GM18511 (cell line): ENCODE results near the gene DPYSL5.
"Not testable (repeated sequence)": the region's sequence is repeated elsewhere in the genome, so short reads cannot be mapped to it uniquely, and the experiment has no call there.

Experiments
- ATAC-seq: cut with Tn5 transposase; IDR thresholded peaks from one replicate; pipeline ENCODE4 v1.9.1; 2021; ENCODE audit warnings: mild to moderate bottlenecking, moderate library complexity; ENCODE audit not compliant: unreplicated experiment

DPYSL5 gene

GRCh38 chr2:26922405-26923188 is 74.7 kb downstream of the DPYSL5 start:
- no peak for ATAC-seq

GRCh38 chr2:26923189-26923466 is 75.2 kb downstream of the DPYSL5 start:
- not testable (repeated sequence) for ATAC-seq

- ATAC-seq, result no peak
Measured at GRCh38 chr2:26924731-26925099, 76.8 kb downstream of the DPYSL5 start.

- ATAC-seq, result no peak
Measured at GRCh38 chr2:26925100-26925791, 77.3 kb downstream of the DPYSL5 start.

- no peak for ATAC-seq
Measured at GRCh38 chr2:26927221-26927620, 79.3 kb downstream of the DPYSL5 start.

GRCh38 chr2:26932974-26933373 is 85.0 kb downstream of the DPYSL5 start:
- ATAC-seq, result no peak

- no peak for ATAC-seq
Measured at GRCh38 chr2:26933431-26934334, 85.8 kb downstream of the DPYSL5 start.

- no peak for ATAC-seq
Measured at GRCh38 chr2:26934335-26934724, 86.4 kb downstream of the DPYSL5 start.

GRCh38 chr2:26934985-26935384 is 87.1 kb downstream of the DPYSL5 start:
- no peak for ATAC-seq

GRCh38 chr2:26936855-26937254 is 88.9 kb downstream of the DPYSL5 start:
- no peak for ATAC-seq

- ATAC-seq, result no peak
Measured at GRCh38 chr2:26938399-26939118, 90.6 kb downstream of the DPYSL5 start.

GRCh38 chr2:26940001-26940400 is 92.1 kb downstream of the DPYSL5 start:
- no peak for ATAC-seq

GRCh38 chr2:26941486-26941885 is 93.6 kb downstream of the DPYSL5 start:
- ATAC-seq, result no peak

- ATAC-seq, result no peak
Measured at GRCh38 chr2:26942543-26943295, 94.8 kb downstream of the DPYSL5 start.

GRCh38 chr2:26945991-26946750 is 98.2 kb downstream of the DPYSL5 start:
- no peak for ATAC-seq

- no peak for ATAC-seq
Measured at GRCh38 chr2:26946841-26947784, 99.2 kb downstream of the DPYSL5 start.

GRCh38 chr2:26948800-26949199 is 100.9 kb downstream of the DPYSL5 start:
- ATAC-seq, result no peak

- ATAC-seq, result no peak
Measured at GRCh38 chr2:26950246-26950645, 102.3 kb downstream of the DPYSL5 start.
